C4-2B (cell line): ENCODE data around the gene ANKRD44.

Experiments
- H3K27ac ChIP-seq: fragments of 450-650 bp; 2 replicates; pipeline ENCODE4 v1.5.1; 2017
- CTCF ChIP-seq: fragments of 450-650 bp; conservative IDR thresholded peaks from 2 replicates; pipeline ENCODE4 v1.5.1; 2017; ENCODE audit warnings: mild to moderate bottlenecking
- ZFX ChIP-seq: fragments of 450-650 bp; IDR thresholded peaks from 2 replicates; pipeline ENCODE4 v1.6.1; 2017

ANKRD44 gene

GRCh38 chr2:197284956-197285355, 25.6 kb downstream of the ANKRD44 start:
- TF ChIP-seq CTCF (no peak), ZFX (no peak)
- H3K27ac ChIP-seq = no peak overlapping the region

- H3K27ac ChIP-seq = no peak overlapping the region
- TF ChIP-seq CTCF (no peak), ZFX (no peak)
Measured at GRCh38 chr2:197281421-197281820, 29.2 kb downstream of the ANKRD44 start.

GRCh38 chr2:197280015-197280702, 30.4 kb downstream of the ANKRD44 start:
- no peak overlapping the region for H3K27ac ChIP-seq
- TF ChIP-seq ZFX (no peak), CTCF (no peak)

- H3K27ac ChIP-seq = no peak overlapping the region
- TF ChIP-seq ZFX (no peak), CTCF (no peak)
Measured at GRCh38 chr2:197278799-197279763, 31.5 kb downstream of the ANKRD44 start.

- TF ChIP-seq CTCF = no peak
- no peak for TF ChIP-seq ZFX
- no peak overlapping the region for H3K27ac ChIP-seq
Measured at GRCh38 chr2:197277794-197278193, 32.8 kb downstream of the ANKRD44 start.

GRCh38 chr2:197276156-197276555, 34.4 kb downstream of the ANKRD44 start:
- TF ChIP-seq ZFX = no peak
- no peak for TF ChIP-seq CTCF
- no peak overlapping the region for H3K27ac ChIP-seq

GRCh38 chr2:197274937-197275336, 35.6 kb downstream of the ANKRD44 start:
- no peak for TF ChIP-seq CTCF
- no peak for TF ChIP-seq ZFX
- peak overlapping the region; percentile 64 for H3K27ac ChIP-seq
